Left lung (tissue), 10 donors: ENCODE data around the gene SDK2. TPM values are rescaled to one million over a fixed set of nuclear protein-coding genes. Genes with fewer than 3 reads are reported as not detected.

Source experiments
- ATAC-seq: fragments of 200-7000 bp; cut with Tn5 transposase; one replicate; pipeline ENCODE4 v1.9.1; 2020; ENCODE audit warnings: moderate library complexity
- DNase-seq, 4 donors: peaks; one replicate each; pipeline ENCODE4 v3.0.0-alpha.2; 2013 to 2020
- H3K27ac ChIP-seq, 2 donors: fragments of 200-600 bp; sonication (generic) in 1 of 2; one replicate each; pipeline versions ENCODE4 v1.5.0 to v1.8.0; 2020 to 2021
- H3K27me3 ChIP-seq, 2 donors: fragments of 200-600 bp; sonication (generic) in 1 of 2; one replicate each; pipeline versions ENCODE4 v1.5.0 to v1.8.0; 2020 to 2021
- H3K36me3 ChIP-seq, 2 donors: fragments of 200-600 bp; sonication (generic) in 1 of 2; one replicate each; pipeline versions ENCODE4 v1.5.0 to v1.8.0; 2020 to 2021
- H3K4me1 ChIP-seq, 2 donors: fragments of 200-600 bp; one replicate each; pipeline ENCODE4 v1.8.0; 2021
- H3K4me3 ChIP-seq, 2 donors: fragments of 200-600 bp; sonication (generic) in 1 of 2; one replicate each; pipeline versions ENCODE4 v1.5.0 to v1.8.0; 2020 to 2021; ENCODE audit warnings: mild to moderate bottlenecking in 1 of 2
- H3K9me3 ChIP-seq, 2 donors: fragments of 200-600 bp; sonication (generic) in 1 of 2; one replicate each; pipeline versions ENCODE4 v1.5.0 to v1.8.0; 2020 to 2021
- intact Hi-C, 2 donors: fragments of 100-400 bp; cut with DNase I; formaldehyde crosslinking; loops; one replicate each; pipeline versions ENCODE4 v1.11.2 to v1.14.2; 2022
- polyA plus RNA-seq, 6 donors: library from polyadenylated mRNA; unstranded; fragments of 120-200 nt; gene quantifications; one replicate each; pipeline ENCODE4 v1.2.1, GENCODE V29; 2013; ENCODE audit not compliant: insufficient read length in 6 of 6
- total RNA-seq, 2 donors: library from RNA; stranded (reverse); fragmentation: NEBNext Ultra II Directional; extraction: Animal tissue kit (Norgen Biotek cat#: 25700); gene quantifications; one replicate each; pipeline ENCODE4 v1.2.1, GENCODE V29; 2021
- TF ChIP-seq, protein P1 (sequence below), 2 donors: fragments of 200-600 bp; sonication (generic) in 1 of 2; IDR thresholded peaks; one replicate each; pipeline versions ENCODE4 v1.5.0 to v1.8.0; 2021; ENCODE audit warnings: antibody characterized with exemption in 2 of 2
- donor health status: DM: no; HTN: yes; CAD: no.
- donor health status: DM: no; HTN: no; CAD: no.

Gene SDK2
- total and polyA plus RNA-seq, 8 donors: 6.0 to 10.9 (median 7.5) TPM

DNA sequence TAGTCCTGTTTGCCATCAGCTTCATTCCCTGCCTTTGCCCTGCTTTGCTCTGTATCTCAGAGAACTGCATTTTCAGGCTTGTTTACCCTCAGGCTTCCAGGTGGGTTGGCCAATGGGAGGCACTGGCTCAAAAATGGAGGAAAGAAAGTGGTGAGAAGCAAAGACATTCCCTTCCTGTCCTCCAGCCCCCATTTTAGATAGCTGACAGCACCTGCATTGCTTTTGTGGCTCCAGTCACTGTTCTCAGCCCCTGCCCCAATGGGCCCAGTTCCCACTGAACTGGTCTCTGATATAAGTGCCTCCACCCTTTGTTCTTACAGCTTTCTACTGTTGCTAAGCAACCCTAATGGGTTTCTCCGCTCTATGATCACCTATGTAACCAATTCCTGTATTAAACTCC lies 19.4 kb upstream of the SDK2 start:
- DNase-seq: no peak
- H3K36me3 ChIP-seq: no peaks in the 10 kb centered on the region
- no peak overlapping the region for H3K4me3 ChIP-seq
- no peak overlapping the region for H3K27ac ChIP-seq
- H3K9me3 ChIP-seq: no peaks in the 10 kb centered on the region
- peaks cover 0 to 20% of the 10 kb centered on the region in 2 donors for H3K4me1 ChIP-seq
- TF ChIP-seq, protein P1, sequence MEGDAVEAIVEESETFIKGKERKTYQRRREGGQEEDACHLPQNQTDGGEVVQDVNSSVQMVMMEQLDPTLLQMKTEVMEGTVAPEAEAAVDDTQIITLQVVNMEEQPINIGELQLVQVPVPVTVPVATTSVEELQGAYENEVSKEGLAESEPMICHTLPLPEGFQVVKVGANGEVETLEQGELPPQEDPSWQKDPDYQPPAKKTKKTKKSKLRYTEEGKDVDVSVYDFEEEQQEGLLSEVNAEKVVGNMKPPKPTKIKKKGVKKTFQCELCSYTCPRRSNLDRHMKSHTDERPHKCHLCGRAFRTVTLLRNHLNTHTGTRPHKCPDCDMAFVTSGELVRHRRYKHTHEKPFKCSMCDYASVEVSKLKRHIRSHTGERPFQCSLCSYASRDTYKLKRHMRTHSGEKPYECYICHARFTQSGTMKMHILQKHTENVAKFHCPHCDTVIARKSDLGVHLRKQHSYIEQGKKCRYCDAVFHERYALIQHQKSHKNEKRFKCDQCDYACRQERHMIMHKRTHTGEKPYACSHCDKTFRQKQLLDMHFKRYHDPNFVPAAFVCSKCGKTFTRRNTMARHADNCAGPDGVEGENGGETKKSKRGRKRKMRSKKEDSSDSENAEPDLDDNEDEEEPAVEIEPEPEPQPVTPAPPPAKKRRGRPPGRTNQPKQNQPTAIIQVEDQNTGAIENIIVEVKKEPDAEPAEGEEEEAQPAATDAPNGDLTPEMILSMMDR (IDR thresholded peaks at IDR 0.05): no peak
- no peak for ATAC-seq
- H3K27me3 ChIP-seq: peaks cover 5 to 7% of the 10 kb centered on the region in 2 donors
- intact Hi-C loops: no loop called here

DNA sequence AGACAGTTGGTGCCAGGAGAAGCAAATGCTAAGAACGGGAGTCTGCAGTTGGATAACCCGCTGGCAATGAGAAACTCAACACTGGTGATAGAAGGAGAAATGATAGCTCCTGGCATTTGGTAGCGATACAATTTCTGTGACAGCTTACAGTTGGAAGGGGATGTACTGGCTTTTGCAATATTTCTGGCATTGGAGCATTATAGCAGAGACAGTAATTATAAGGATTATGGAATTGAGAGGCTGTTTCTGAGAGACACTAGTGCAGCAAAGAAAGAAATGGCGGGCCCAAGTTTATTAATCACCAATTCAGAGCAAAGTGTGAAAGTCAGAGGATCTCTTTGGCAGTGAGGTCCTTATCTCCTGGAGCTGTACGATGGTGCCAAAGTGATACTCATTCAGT lies 16.1 kb upstream of the SDK2 start:
- no peaks in the 10 kb centered on the region for H3K4me1 ChIP-seq
- no peak overlapping the region for H3K4me3 ChIP-seq
- DNase-seq: peak in 1 of 4 donors; percentile 64
- ATAC-seq: no peak
- TF ChIP-seq, protein P1 (IDR thresholded peaks at IDR 0.05): no peak
- intact Hi-C loops: no loop called here
- H3K9me3 ChIP-seq: no peaks in the 10 kb centered on the region
- no peaks in the 10 kb centered on the region for H3K36me3 ChIP-seq
- H3K27me3 ChIP-seq: peaks cover 5 to 7% of the 10 kb centered on the region in 2 donors
- no peak overlapping the region for H3K27ac ChIP-seq

DNA sequence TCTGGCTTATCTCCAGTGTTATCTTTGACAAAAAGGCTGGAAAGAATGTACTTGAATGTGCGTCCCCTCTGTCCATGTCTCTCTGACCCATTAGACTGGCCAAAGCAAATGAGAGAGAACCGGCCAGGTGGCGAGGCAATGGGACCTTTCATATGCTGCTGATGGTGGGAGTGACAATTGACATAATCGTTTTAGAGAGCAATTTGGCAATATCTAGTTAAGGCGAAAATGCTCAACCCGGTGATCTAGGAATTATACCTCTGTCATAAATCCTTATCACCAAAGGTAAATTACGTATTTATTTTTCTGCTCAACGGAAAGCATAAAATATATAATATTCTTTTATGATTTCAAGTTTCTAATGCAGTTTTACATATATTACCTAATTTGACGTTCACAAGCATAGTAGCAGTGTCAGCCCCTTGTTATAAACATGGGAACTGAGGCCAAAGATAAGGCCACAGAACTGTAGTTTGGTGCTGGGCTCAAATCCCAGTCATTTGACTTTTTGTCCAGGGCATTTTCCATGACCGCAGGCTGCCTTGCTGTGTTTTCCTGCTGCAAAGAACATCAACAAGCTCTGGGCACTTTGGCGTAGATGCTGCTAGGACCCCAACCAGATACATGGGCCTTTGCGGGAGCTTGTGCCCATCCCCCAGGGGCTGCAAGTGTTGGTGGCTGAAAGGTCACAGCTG lies 14.7 kb upstream of the SDK2 start:
- DNase-seq (no peak), ATAC-seq (no peak)
- H3K4me1 ChIP-seq: no peaks in the 10 kb centered on the region
- intact Hi-C loops: no loop called here
- no peak overlapping the region for H3K4me3 ChIP-seq
- no peaks in the 10 kb centered on the region for H3K27me3 ChIP-seq
- H3K27ac ChIP-seq: no peak overlapping the region
- peaks cover 0 to 5% of the 10 kb centered on the region in 2 donors for H3K9me3 ChIP-seq
- H3K36me3 ChIP-seq: no peaks in the 10 kb centered on the region
- TF ChIP-seq, protein P1 (IDR thresholded peaks at IDR 0.05): no peak

DNA sequence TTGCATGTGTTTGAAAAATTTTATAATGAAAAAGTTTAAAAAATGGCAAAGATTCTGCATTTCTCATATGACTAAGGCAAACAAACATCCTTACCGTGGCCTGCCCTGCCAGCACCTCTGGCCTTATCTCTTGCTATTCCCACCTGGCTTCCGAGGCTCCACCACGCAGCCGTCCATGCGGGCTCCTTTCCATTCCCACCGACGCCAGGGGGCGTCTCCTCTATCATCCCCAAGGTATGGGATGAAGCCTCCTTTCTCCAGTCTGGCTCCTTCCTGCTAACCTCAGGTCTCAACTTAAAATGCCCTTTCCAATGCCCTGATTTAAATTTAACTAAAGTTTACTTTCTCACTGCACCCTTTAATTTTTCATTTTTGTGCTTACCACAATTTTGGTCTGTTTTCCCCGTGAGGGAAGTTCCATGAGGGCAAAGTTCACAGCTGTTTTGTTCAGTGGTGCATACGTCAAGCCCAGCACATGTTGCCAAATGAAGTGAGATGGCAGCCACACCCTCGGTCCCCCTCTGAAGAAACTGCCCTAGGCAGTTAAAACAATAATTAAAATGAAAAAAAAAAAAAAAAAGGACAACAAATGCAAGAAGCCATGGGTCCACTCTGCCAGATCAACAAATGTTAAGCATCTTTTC lies 13.3 kb upstream of the SDK2 start:
- H3K4me3 ChIP-seq: no peak overlapping the region
- no peaks in the 10 kb centered on the region for H3K27me3 ChIP-seq
- ATAC-seq (peak; percentile 84), DNase-seq (peak in 3 of 4 donors; percentile 55 to 84 (median 84))
- H3K27ac ChIP-seq: no peak overlapping the region
- peaks cover 0 to 13% of the 10 kb centered on the region in 2 donors for H3K9me3 ChIP-seq
- no peaks in the 10 kb centered on the region for H3K4me1 ChIP-seq
- intact Hi-C loops: no loop called here
- H3K36me3 ChIP-seq: no peaks in the 10 kb centered on the region
- TF ChIP-seq, protein P1 (IDR thresholded peaks at IDR 0.05): peak; percentile 42 to 58

DNA sequence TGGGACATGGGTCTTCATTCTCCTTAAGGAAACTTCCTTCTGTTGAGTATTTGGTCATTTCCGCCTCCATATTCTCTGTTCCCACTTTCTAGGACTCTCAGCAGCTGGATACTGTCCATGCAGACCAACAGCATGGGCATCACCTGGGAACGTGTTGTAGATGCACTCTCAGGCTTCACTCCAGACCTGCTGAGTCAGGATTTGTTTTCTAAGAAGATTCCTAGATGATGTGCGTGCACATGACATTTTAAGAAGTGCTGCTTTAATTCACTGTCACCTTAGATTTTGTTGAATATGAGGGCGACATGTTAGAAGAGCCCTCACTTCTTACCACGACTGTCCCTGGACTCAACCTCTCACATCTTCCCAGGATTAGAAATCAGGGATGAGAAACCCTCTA lies 10.0 kb upstream of the SDK2 start:
- no peaks in the 10 kb centered on the region for H3K36me3 ChIP-seq
- ATAC-seq (no peak), DNase-seq (no peak)
- H3K4me3 ChIP-seq: no peak overlapping the region
- peaks cover 0 to 7% of the 10 kb centered on the region in 2 donors for H3K27me3 ChIP-seq
- no peak overlapping the region for H3K27ac ChIP-seq
- peaks cover 0 to 13% of the 10 kb centered on the region in 2 donors for H3K9me3 ChIP-seq
- no peaks in the 10 kb centered on the region for H3K4me1 ChIP-seq
- TF ChIP-seq, protein P1 (IDR thresholded peaks at IDR 0.05): no peak
- intact Hi-C loops: no loop called here
